Activated CD4-positive, alpha-beta memory T cell treated with anti-CD3 and anti-CD28 coated beads, Interleukin-2, amount 10 ng/mL, durations not matched to agents 7 days and 5 days (primary cell): Measurements from ENCODE around the gene PTPN12. TPM values are rescaled to one million over a fixed set of nuclear protein-coding genes. Genes with fewer than 3 reads are reported as not detected.

Experiments used
- CTCF ChIA-PET: fragments of 350-600 bp; sonication (Branson Sonifier 250); formaldehyde crosslinking; loops from one replicate; lab custom pipeline; 2021; ENCODE audit warnings: antibody characterized with exemption, inconsistent platforms; lab: Charles Lee
- POLR2A ChIA-PET: fragments of 350-600 bp; sonication (Branson Sonifier 250); formaldehyde crosslinking; loops from one replicate; lab custom pipeline; 2021; ENCODE audit warnings: antibody characterized with exemption; lab: Charles Lee
- DNase-seq: peaks from one replicate; pipeline ENCODE4 v3.0.0-alpha.2; 2020
- H3K27ac Mint-ChIP-seq: one replicate; pipeline ENCODE4 v1.8.0; 2021; ENCODE audit warnings: mild to moderate bottlenecking, mixed read lengths
- H3K27me3 Mint-ChIP-seq: one replicate; pipeline ENCODE4 v1.8.0; 2021; ENCODE audit warnings: mixed read lengths
- H3K36me3 Mint-ChIP-seq: one replicate; pipeline ENCODE4 v1.8.0; 2021; ENCODE audit warnings: low read depth, mixed read lengths
- H3K4me1 Mint-ChIP-seq: one replicate; pipeline ENCODE4 v1.8.0; 2021; ENCODE audit warnings: mixed read lengths
- H3K4me3 Mint-ChIP-seq: one replicate; pipeline ENCODE4 v1.8.0; 2021; ENCODE audit warnings: mild to moderate bottlenecking, mixed read lengths
- H3K9me3 Mint-ChIP-seq: one replicate; pipeline ENCODE4 v1.8.0; 2021; ENCODE audit warnings: mixed read lengths
- total RNA-seq, 2 experiments: library from RNA; stranded (reverse); gene quantifications; one replicate each; pipeline ENCODE4 v1.2.3, GENCODE V29; 2021

Gene PTPN12
- total RNA-seq, 2 experiments from 2014 or later, result 21.4 to 22.0 TPM

DNA sequence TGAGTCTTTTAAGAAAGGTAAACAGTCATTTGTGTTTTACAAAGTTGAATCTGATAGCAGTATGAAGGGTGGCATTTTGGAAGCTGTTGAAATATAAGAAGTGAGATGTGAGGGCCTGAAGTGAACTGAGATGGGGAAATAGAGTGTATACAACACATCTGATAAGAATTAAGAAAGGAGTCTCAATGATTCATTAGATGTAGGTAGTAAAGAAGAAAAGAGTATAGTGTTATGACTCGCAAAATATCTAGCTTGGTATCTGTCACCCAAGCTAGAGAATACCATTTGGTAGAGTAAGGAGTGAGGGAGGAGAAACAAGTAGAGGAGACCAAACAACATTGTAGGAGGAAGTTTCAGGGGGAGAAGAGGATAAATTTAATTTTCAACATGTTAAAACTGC lies 5.3 kb downstream of the PTPN12 start:
- Mint-ChIP-seq H3K27me3 (peaks cover 6% of the 10 kb centered on the region), H3K4me3 (no peak overlapping the region), H3K9me3 (no peaks in the 10 kb centered on the region), H3K36me3 (no peaks in the 10 kb centered on the region), H3K27ac (no peak overlapping the region), H3K4me1 (peaks cover 22% of the 10 kb centered on the region)
- no peak for DNase-seq
- ChIA-PET CTCF (interaction anchor here (0.6 kb wide), 1 partner anchor 17 kb away, joined by 5 read pairs; no protein-coding TSS in a partner anchor), POLR2A (interaction anchor here (0.9 kb wide), 1 partner anchor 15 kb away, joined by 3 read pairs; no protein-coding TSS in a partner anchor)

DNA sequence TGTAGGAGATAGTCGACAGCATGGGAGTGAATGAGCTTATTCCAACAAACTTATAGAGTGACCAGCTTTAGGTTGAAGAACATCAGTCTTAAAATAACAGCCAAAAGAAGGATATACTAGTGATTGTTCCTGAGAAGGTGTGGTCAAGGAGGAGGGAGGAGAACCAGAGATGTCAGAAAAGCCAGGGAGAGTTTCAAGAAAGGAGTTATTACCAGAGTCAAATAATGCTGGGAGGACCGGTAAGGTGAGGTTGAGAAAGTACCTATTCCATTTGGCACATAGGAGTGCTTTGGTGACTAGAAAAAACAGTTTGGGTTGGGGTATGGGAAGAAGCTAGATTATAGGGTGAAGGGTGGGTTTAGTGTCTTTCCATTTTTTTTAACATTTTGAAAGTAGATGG lies 5.8 kb downstream of the PTPN12 start:
- Mint-ChIP-seq H3K9me3 (no peaks in the 10 kb centered on the region), H3K36me3 (no peaks in the 10 kb centered on the region), H3K4me3 (no peak overlapping the region), H3K27ac (no peak overlapping the region), H3K27me3 (peaks cover 5% of the 10 kb centered on the region), H3K4me1 (peaks cover 22% of the 10 kb centered on the region)
- ChIA-PET CTCF (interaction anchor here (0.6 kb wide), 1 partner anchor 17 kb away, joined by 5 read pairs; no protein-coding TSS in a partner anchor), POLR2A (interaction anchor here (0.9 kb wide), 1 partner anchor 14 kb away, joined by 3 read pairs; no protein-coding TSS in a partner anchor)
- DNase-seq, result no peak

DNA sequence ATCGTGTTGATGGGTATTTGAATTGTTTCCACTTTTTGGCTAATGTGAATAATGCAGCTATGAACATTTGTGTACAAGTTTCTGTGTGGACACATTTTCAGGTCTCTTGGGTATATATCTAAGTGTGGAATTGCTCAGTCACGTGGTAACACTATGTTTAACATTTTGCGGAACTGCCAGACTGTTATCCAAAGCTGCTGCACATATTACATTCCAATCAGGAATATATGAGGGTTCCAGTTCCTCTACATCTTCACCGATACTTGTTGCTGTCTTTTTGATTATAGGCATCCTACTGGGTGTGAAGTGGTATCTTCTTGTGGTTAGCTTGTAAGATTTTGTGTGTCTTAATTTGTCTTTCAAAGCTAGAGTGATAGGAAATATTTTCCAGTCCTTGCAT lies 6.8 kb downstream of the PTPN12 start:
- Mint-ChIP-seq H3K9me3 (no peaks in the 10 kb centered on the region), H3K36me3 (no peaks in the 10 kb centered on the region), H3K27ac (no peak overlapping the region), H3K27me3 (no peaks in the 10 kb centered on the region), H3K4me3 (no peak overlapping the region), H3K4me1 (peaks cover 11% of the 10 kb centered on the region)
- DNase-seq, result no peak
- ChIA-PET CTCF (no interaction called here), POLR2A (no interaction called here)

DNA sequence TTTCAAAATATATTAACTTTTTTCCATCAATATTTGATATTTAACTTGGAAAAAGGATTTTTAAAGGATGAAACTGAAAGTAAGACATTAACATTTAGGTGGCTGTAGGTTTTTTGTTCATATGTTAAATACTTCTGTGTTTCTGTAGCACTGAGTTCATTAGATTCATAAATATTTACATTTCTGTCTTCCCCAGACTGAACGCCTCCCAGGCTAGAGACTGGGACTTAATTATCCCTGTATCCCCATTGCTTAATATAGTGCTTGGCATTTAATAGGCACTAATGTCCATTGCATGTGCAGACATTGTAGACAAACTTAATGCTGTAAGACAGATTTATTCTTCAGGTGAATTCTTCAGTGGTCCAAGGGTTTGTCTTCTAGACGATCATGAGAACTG lies 7.4 kb downstream of the PTPN12 start:
- no peaks in the 10 kb centered on the region for H3K36me3 Mint-ChIP-seq
- no peak overlapping the region for H3K4me3 Mint-ChIP-seq
- POLR2A ChIA-PET, result no interaction called here
- no peaks in the 10 kb centered on the region for H3K27me3 Mint-ChIP-seq
- H3K27ac Mint-ChIP-seq, result no peak overlapping the region
- H3K4me1 Mint-ChIP-seq, result peaks cover 10% of the 10 kb centered on the region
- CTCF ChIA-PET, result no interaction called here
- no peak for DNase-seq
- no peaks in the 10 kb centered on the region for H3K9me3 Mint-ChIP-seq

DNA sequence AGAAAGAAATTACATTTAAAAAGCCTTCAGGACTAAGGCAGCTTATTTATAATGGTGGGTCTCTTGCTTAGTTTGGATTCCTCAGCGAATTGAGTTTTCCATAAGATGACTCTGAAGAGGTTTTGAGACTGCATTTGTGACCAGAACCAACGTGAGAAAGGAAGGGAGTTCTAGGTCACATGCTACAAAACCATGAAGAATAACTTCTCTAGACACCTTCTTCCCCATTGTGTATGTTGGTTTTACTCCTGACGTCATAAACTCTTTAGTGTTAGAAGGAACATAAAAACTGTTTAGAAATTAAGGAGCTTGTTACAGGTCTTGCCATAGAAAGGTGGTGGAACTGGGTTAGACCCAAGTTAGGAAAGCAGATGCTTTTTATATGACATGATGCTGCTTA lies 11.1 kb downstream of the PTPN12 start:
- no peak overlapping the region for H3K27ac Mint-ChIP-seq
- H3K9me3 Mint-ChIP-seq, result no peaks in the 10 kb centered on the region
- H3K27me3 Mint-ChIP-seq, result no peaks in the 10 kb centered on the region
- POLR2A ChIA-PET, result no interaction called here
- CTCF ChIA-PET, result no interaction called here
- H3K36me3 Mint-ChIP-seq, result no peaks in the 10 kb centered on the region
- peaks cover 7% of the 10 kb centered on the region for H3K4me1 Mint-ChIP-seq
- no peak overlapping the region for H3K4me3 Mint-ChIP-seq
- DNase-seq, result no peak

DNA sequence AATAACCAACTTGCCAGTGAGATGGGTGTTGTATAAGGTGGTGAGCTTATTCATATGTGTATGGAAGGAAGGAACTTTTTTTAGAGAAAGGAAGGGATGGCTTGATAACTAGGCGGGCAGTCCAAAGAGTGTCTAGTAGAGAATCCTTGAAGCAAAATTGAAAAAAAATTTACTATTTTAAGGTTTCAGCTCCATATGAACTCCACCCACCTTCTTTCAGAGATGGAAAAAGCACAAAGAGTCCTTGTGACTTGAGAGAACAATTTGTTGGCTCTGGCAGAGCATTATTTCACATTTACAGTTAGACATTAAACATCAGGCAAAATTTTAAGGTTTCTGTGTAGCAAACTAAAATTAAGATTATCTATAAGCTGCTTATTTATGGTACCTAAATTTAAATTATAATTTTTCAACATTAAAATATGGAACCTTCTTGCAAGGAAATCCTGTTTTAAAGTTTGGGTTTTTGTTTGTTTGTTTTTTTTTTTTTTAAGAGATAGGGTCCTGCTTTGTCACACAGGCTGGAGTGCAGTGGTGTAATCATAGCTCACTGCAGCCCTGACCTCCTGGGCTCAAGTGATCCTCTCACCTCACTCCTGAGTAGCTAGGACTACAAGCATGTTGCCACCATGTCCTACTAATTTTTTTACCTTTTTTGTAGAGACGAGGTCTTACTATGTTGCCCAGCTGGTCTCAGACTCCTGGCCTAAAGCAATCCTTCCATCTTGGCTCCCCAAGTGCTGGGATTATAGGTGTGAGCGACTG lies 12.2 kb downstream of the PTPN12 start:
- ChIA-PET CTCF (interaction anchor here (0.6 kb wide), 1 partner anchor 917 kb away, joined by 4 read pairs; no protein-coding TSS in a partner anchor), POLR2A (no interaction called here)
- peaks cover 4% of the 10 kb centered on the region for H3K9me3 Mint-ChIP-seq
- H3K4me3 Mint-ChIP-seq, result no peak overlapping the region
- H3K4me1 Mint-ChIP-seq, result peaks cover 2% of the 10 kb centered on the region
- no peak for DNase-seq
- H3K27ac Mint-ChIP-seq, result no peak overlapping the region
- H3K36me3 Mint-ChIP-seq, result no peaks in the 10 kb centered on the region
- no peaks in the 10 kb centered on the region for H3K27me3 Mint-ChIP-seq

DNA sequence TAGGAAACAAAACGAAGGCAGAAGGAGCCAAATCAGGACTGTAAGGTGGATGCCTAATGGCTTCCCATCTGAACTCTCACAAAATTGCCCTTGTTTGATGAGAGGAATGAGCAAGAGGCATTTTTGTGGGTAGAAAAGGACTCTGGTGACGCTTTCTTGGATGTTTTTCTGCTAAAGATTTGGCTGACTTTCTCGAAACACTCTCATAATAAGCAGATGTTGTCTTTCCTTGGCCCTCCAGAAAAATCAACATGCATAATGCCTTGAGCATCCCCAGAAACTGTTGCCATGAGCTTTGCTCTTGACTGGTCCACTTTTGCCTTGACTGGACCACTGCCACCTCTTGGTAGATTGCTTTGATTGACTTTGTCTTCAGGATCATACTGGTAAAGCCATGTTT lies 13.5 kb downstream of the PTPN12 start:
- no peak for DNase-seq
- ChIA-PET CTCF (no interaction called here), POLR2A (no interaction called here)
- peaks cover 4% of the 10 kb centered on the region for H3K36me3 Mint-ChIP-seq
- peaks cover 4% of the 10 kb centered on the region for H3K9me3 Mint-ChIP-seq
- no peak overlapping the region for H3K27ac Mint-ChIP-seq
- no peak overlapping the region for H3K4me3 Mint-ChIP-seq
- H3K27me3 Mint-ChIP-seq, result no peaks in the 10 kb centered on the region
- no peaks in the 10 kb centered on the region for H3K4me1 Mint-ChIP-seq

DNA sequence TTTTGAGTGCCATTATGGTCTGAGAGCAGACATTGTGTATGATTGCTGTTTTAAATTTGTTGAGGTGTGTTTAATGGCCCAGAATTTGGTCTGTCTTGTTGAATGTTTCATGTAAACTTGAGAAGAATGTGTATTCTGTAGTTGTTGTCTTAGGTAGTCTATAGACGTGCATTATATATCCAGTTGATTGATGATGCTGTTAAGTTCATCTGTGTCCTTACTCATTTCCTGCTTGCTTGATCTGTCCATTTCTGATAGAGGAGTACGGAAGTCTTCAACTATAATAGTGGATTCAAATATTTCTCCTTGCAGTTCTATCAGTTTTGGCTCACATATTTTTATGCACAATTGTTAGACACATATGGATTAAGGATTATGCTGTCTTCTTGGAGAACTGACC lies 16.0 kb downstream of the PTPN12 start:
- Mint-ChIP-seq H3K4me3 (no peak overlapping the region), H3K9me3 (peaks cover 4% of the 10 kb centered on the region), H3K4me1 (no peaks in the 10 kb centered on the region), H3K27me3 (no peaks in the 10 kb centered on the region), H3K36me3 (peaks cover 4% of the 10 kb centered on the region), H3K27ac (no peak overlapping the region)
- no peak for DNase-seq
- POLR2A ChIA-PET, result no interaction called here
- CTCF ChIA-PET, result no interaction called here

DNA sequence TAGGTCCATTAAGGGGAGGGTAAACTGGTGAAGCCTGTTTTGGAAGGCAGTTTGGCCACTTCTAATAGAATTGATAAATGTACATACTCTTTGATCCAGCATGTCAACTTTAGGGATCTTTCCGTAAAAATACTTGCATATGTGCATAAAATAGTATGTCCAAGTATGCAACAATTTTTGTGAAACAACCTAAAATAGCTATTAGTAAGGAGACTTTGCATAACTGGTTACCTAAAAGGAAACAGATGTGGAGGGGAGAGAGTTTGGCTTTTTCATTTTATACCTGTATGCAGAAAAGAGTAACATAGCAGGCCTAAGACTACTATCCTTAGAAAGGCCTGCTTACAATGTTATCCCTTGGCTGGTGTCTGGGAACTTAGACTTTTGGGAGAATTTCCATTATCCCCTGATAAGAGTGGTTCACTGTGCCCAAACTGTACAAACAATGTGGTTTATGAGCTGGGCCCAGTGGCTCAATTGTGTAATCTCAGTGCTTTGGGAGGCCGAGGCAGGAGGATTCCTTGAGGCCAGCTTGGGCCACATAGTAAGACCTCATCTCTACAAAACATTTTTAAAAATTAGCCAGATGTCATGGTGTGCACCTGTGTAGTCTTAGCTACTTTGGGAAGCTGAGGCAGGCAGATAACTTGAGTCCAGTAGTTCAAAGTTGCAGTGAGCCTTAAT lies 21.3 kb downstream of the PTPN12 start:
- DNase-seq, result no peak
- Mint-ChIP-seq H3K36me3 (peaks cover 6% of the 10 kb centered on the region), H3K27ac (no peak overlapping the region), H3K9me3 (peaks cover 2% of the 10 kb centered on the region), H3K4me1 (peaks cover 1% of the 10 kb centered on the region), H3K4me3 (no peak overlapping the region), H3K27me3 (no peaks in the 10 kb centered on the region)
- ChIA-PET POLR2A (no interaction called here), CTCF (interaction anchor here (1.1 kb wide), 1 partner anchor 22 kb away, joined by 3 read pairs; no protein-coding TSS in a partner anchor)

DNA sequence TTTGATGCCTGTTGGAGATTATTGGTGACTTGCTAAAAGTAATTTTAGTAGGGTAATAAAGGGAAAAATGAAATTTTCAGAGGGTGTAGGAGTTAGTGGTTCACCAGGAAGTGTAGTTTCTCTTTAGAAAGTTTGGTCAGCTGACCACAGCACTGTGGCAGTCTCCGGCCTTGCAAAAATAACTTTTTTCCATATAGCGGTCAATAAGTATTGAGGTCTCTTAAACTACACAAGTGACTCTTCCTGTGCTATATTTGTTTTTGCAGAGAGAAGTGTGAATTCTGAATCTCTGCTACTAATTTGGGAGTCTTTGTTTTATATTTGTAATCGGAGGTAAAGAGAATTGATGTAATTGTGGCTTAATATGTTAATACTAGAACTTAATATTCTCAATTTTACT lies 24.3 kb downstream of the PTPN12 start:
- CTCF ChIA-PET, result no interaction called here
- H3K4me3 Mint-ChIP-seq, result no peak overlapping the region

DNA sequence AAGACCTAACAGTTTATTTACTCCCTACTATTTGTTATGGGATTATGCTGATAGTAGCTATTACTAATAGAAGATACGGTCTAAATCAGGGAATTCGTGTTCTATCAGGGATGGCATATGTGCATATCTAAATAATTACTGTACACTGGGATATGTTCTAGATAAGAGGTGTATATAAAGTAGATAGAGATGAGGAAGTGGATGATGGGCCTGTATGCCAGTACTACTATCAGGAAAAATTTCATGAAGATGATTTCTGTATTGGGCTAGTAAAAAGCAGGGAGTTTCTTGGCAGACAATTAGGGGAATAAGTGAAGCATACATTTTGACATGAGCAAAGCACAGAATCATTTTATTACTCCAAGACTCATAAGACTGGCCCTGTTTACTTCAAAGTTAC lies 26.2 kb downstream of the PTPN12 start:
- Mint-ChIP-seq H3K27ac (no peak overlapping the region), H3K27me3 (no peaks in the 10 kb centered on the region), H3K9me3 (no peaks in the 10 kb centered on the region), H3K36me3 (peaks cover 4% of the 10 kb centered on the region), H3K4me1 (peaks cover 1% of the 10 kb centered on the region), H3K4me3 (no peak overlapping the region)
- ChIA-PET CTCF (no interaction called here), POLR2A (no interaction called here)
- DNase-seq, result no peak

More for the DNA sequence above, 24.3 kb downstream of the PTPN12 start:
- POLR2A ChIA-PET, result no interaction called here
- Mint-ChIP-seq H3K27me3 (no peaks in the 10 kb centered on the region), H3K9me3 (no peaks in the 10 kb centered on the region), H3K4me1 (peaks cover 1% of the 10 kb centered on the region), H3K36me3 (peaks cover 4% of the 10 kb centered on the region), H3K27ac (no peak overlapping the region)
- no peak for DNase-seq

DNA sequence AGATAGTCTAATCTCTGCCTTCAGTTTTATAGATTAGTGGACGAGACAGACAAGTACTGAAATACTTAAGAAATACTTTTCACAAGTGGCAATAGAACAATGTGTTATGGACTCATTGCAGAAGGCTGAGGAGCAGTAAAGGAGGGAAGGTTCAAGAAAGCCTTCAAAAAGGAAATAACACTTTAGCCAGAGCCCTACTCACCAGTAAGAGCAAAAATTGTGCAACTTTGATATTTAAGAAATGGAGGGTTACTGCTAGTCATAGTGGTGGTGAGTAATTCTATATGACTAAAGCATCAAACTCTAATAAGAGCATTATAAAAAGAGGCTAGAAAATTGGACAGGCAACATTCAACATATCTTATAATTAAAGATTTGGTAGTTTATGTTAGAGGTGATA lies 28.8 kb downstream of the PTPN12 start:
- no peaks in the 10 kb centered on the region for H3K9me3 Mint-ChIP-seq
- no peak overlapping the region for H3K27ac Mint-ChIP-seq
- H3K4me1 Mint-ChIP-seq, result peaks cover 1% of the 10 kb centered on the region
- no peaks in the 10 kb centered on the region for H3K27me3 Mint-ChIP-seq
- ChIA-PET POLR2A (no interaction called here), CTCF (no interaction called here)
- peaks cover 4% of the 10 kb centered on the region for H3K36me3 Mint-ChIP-seq
- no peak overlapping the region for H3K4me3 Mint-ChIP-seq
- no peak for DNase-seq

DNA sequence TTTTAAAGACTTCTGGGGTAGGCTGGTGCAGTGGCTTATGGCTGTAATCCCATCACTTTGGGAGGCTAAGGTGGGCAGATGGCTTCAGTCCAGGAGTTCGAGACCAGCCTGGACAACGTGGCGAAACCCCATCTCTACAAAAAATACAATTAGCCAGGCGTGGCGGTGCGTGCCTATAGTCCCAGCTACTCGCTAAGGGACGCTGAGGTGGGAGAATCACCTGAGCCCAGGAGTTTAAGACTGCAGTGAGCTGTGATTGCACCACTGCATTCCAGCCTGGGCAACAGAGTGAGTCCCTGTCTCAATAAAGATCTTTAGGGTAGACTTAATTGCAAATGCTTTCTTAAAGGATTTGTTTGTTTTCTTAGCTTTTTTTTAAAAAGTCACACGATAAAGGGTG lies 29.3 kb downstream of the PTPN12 start:
- DNase-seq, result no peak
- H3K9me3 Mint-ChIP-seq, result no peaks in the 10 kb centered on the region
- peaks cover 4% of the 10 kb centered on the region for H3K36me3 Mint-ChIP-seq
- peaks cover under 1% of the 10 kb centered on the region for H3K4me1 Mint-ChIP-seq
- POLR2A ChIA-PET, result no interaction called here
- no peaks in the 10 kb centered on the region for H3K27me3 Mint-ChIP-seq
- H3K4me3 Mint-ChIP-seq, result no peak overlapping the region
- CTCF ChIA-PET, result interaction anchor here (0.9 kb wide), 1 partner anchor 10 kb away, joined by 3 read pairs; no protein-coding TSS in a partner anchor
- no peak overlapping the region for H3K27ac Mint-ChIP-seq
